ENCODE measurements around the gene TMEM63C.

TMEM63C gene

DNA sequence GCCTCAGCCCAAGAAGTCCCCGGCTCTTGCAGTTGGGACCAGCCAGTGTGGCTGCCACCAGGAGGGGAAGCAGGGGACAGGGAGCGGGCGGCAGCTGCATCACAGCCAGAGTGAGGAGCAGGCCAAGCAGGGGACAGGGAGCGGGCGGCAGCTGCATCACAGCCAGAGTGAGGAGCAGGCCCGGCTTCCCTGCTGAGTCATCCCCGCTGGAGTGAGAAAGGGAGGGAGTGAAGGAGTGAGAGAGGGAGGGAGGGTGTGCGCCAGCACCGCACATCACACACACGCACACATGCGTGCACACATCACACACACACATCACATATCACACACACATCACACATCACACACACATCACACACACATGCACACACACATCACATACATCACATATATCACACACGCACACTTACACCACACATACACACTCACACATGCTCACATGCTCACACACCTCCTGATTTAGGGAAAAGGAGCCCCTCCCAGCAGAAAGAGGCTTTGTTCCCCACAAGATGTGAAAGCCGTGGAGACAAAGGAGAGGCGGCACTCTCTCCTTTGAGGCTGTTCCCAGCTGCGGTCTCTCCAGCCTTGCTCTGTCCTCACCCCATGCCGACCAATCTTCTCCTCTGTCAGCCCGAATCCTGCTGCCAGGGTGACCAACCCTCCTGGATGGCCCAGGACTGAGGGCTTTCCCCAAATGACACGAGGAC, 23.3 kb upstream of the TMEM63C start (continued):
- TF ChIP-seq YY1 (tag by site-specific recombination; IDR thresholded peaks at IDR 0.05) (no peak), ZNF433 (tag by site-specific recombination; IDR thresholded peaks at IDR 0.05; ENCODE audit: low read depth) (no peak), ZSCAN30 (tag by site-specific recombination; IDR thresholded peaks at IDR 0.05) (no peak), ZNF830 (tag by site-specific recombination; IDR thresholded peaks at IDR 0.05; ENCODE audit: low read depth) (no peak), ZNF629 (tag by site-specific recombination; IDR thresholded peaks at IDR 0.05) (no peak), ZNF426 (tag by site-specific recombination; IDR thresholded peaks at IDR 0.05) (no peak), ZSCAN23 (tag by site-specific recombination; IDR thresholded peaks at IDR 0.05) (no peak), ZNF398 (tag by site-specific recombination; IDR thresholded peaks at IDR 0.05) (peak; percentile 83), ZNF223 (tag by site-specific recombination; IDR thresholded peaks at IDR 0.05) (no peak), EGR2 (tag by site-specific recombination; IDR thresholded peaks at IDR 0.05; ENCODE audit: low read depth) (no peak), ZNF654 (tag by site-specific recombination; IDR thresholded peaks at IDR 0.05; ENCODE audit: low read depth) (no peak), ZBTB26 (tag by site-specific recombination; optimal IDR thresholded peaks at IDR 0.05) (no peak), ZNF623 (tag by site-specific recombination; IDR thresholded peaks at IDR 0.05) (no peak), RBAK (tag by site-specific recombination; IDR thresholded peaks at IDR 0.05) (no peak), ZFHX2 (tag by site-specific recombination; conservative IDR thresholded peaks at IDR 0.05) (peak; percentile 50; the same call in 1 of the 2 replicates), ZNF561 (tag by site-specific recombination; IDR thresholded peaks at IDR 0.05; ENCODE audit: borderline replicate concordance) (no peak), ZEB2 (tag by site-specific recombination; IDR thresholded peaks at IDR 0.05) (no peak), ZNF510 (tag by site-specific recombination; IDR thresholded peaks at IDR 0.05; ENCODE audit: insufficient replicate concordance) (no peak), ZNF555 (tag by site-specific recombination; conservative IDR thresholded peaks at IDR 0.05) (no peak), ZNF571 (tag by site-specific recombination; IDR thresholded peaks at IDR 0.05) (no peak), GFI1B (tag by site-specific recombination; IDR thresholded peaks at IDR 0.05) (no peak), ZNF18 (tag by site-specific recombination; IDR thresholded peaks at IDR 0.05) (no peak), ZNF140 (tag by site-specific recombination; IDR thresholded peaks at IDR 0.05) (no peak), ZNF157 (tag by site-specific recombination; IDR thresholded peaks at IDR 0.05) (no peak), ZNF664 (tag by site-specific recombination; IDR thresholded peaks at IDR 0.05) (no peak), MYNN (tag by site-specific recombination; IDR thresholded peaks at IDR 0.05; ENCODE audit: borderline replicate concordance) (no peak), CTCF (tag by site-specific recombination; IDR thresholded peaks at IDR 0.05) (no peak), ZBTB20 (tag by site-specific recombination; IDR thresholded peaks at IDR 0.05) (no peak), ZNF707 (tag by site-specific recombination; IDR thresholded peaks at IDR 0.05) (no peak)
- TF ChIP-seq, protein P1, sequence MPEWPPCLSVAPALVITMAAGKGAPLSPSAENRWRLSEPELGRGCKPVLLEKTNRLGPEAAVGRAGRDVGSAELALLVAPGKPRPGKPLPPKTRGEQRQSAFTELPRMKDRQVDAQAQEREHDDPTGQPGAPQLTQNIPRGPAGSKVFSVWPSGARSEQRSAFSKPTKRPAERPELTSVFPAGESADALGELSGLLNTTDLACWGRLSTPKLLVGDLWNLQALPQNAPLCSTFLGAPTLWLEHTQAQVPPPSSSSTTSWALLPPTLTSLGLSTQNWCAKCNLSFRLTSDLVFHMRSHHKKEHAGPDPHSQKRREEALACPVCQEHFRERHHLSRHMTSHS (tag by site-specific recombination; IDR thresholded peaks at IDR 0.05): no peak
- TF ChIP-seq, protein P2, sequence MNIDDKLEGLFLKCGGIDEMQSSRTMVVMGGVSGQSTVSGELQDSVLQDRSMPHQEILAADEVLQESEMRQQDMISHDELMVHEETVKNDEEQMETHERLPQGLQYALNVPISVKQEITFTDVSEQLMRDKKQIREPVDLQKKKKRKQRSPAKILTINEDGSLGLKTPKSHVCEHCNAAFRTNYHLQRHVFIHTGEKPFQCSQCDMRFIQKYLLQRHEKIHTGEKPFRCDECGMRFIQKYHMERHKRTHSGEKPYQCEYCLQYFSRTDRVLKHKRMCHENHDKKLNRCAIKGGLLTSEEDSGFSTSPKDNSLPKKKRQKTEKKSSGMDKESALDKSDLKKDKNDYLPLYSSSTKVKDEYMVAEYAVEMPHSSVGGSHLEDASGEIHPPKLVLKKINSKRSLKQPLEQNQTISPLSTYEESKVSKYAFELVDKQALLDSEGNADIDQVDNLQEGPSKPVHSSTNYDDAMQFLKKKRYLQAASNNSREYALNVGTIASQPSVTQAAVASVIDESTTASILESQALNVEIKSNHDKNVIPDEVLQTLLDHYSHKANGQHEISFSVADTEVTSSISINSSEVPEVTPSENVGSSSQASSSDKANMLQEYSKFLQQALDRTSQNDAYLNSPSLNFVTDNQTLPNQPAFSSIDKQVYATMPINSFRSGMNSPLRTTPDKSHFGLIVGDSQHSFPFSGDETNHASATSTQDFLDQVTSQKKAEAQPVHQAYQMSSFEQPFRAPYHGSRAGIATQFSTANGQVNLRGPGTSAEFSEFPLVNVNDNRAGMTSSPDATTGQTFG (tag by site-specific recombination; IDR thresholded peaks at IDR 0.05; ENCODE audit: borderline replicate concordance): no peak
